Testis (tissue), 3 donors: ENCODE measurements around the gene CACNA1E. TPM values are rescaled to one million over a fixed set of nuclear protein-coding genes. Genes with fewer than 3 reads are reported as not detected.

ENCODE experiments used
- DNase-seq: peaks from one replicate; pipeline ENCODE4 v3.0.0-alpha.2; 2019
- H3K27ac ChIP-seq, 2 donors: fragments of 200-600 bp; sonication (generic); one replicate each; pipeline ENCODE4 v1.5.1; 2019
- H3K27me3 ChIP-seq: fragments of 200-600 bp; sonication (generic); one replicate; pipeline ENCODE4 v1.5.1; 2019
- H3K36me3 ChIP-seq: fragments of 200-600 bp; sonication (generic); one replicate; pipeline ENCODE4 v1.5.1; 2017; ENCODE audit warnings: low read depth; ENCODE audit errors: missing control alignments
- H3K4me1 ChIP-seq: fragments of 200-600 bp; sonication (generic); one replicate; pipeline ENCODE4 v1.5.1; 2019
- H3K4me3 ChIP-seq, 2 donors: fragments of 200-600 bp; sonication (generic); one replicate each; pipeline ENCODE4 v1.5.1; 2017 to 2019
- H3K9me3 ChIP-seq: fragments of 200-600 bp; sonication (generic); one replicate; pipeline ENCODE4 v1.5.1; 2017
- CTCF ChIP-seq, 3 experiments: fragments of 450-650 bp in 2 of 3; fragments of 200-600 bp in 1 of 3; sonication (generic) in 1 of 3; IDR thresholded peaks; one replicate each; pipeline ENCODE4 v1.5.1; 2016 to 2019; ENCODE audit warnings: antibody characterized with exemption in 3 of 3, mild to moderate bottlenecking in 2 of 3, moderate library complexity in 1 of 3
- POLR2A ChIP-seq: fragments of 450-650 bp; IDR thresholded peaks from one replicate; pipeline ENCODE4 v1.6.1; 2017; ENCODE audit warnings: antibody characterized with exemption, mild to moderate bottlenecking, moderate library complexity
- WGBS, 2 donors: methylation state at CpG; one replicate each; pipeline ENCODE4 v1.1.5; 2018; 5-methylcytosine and 5-hydroxymethylcytosine counted together
- intact Hi-C: fragments of 100-400 bp; cut with DNase I; formaldehyde crosslinking; loops from one replicate; pipeline ENCODE4 v1.15.1; 2023; ENCODE audit warnings: low total_unique reads
- polyA plus RNA-seq: library from polyadenylated mRNA; stranded (reverse); fragments of 350-450 nt; fragmentation: Illumina TruSeq; extraction: RNeasy Lipid Tissue Mini Kit (QIAGEN cat#74804); gene quantifications from one replicate; pipeline ENCODE4 v1.2.3, GENCODE V29; 2014; ENCODE audit warnings: low read depth, low replicate concordance; ENCODE audit not compliant: insufficient read depth
- total RNA-seq, 2 donors: library from RNA; depleted of rRNA; stranded (reverse); fragments of >200 nt; gene quantifications; one replicate each; pipeline ENCODE4 v1.2.3, GENCODE V29; 2016

Gene CACNA1E
- total and polyA plus RNA-seq, 3 donors from 2014 or later: 2.4 to 12.6 (median 9.1) TPM

DNA sequence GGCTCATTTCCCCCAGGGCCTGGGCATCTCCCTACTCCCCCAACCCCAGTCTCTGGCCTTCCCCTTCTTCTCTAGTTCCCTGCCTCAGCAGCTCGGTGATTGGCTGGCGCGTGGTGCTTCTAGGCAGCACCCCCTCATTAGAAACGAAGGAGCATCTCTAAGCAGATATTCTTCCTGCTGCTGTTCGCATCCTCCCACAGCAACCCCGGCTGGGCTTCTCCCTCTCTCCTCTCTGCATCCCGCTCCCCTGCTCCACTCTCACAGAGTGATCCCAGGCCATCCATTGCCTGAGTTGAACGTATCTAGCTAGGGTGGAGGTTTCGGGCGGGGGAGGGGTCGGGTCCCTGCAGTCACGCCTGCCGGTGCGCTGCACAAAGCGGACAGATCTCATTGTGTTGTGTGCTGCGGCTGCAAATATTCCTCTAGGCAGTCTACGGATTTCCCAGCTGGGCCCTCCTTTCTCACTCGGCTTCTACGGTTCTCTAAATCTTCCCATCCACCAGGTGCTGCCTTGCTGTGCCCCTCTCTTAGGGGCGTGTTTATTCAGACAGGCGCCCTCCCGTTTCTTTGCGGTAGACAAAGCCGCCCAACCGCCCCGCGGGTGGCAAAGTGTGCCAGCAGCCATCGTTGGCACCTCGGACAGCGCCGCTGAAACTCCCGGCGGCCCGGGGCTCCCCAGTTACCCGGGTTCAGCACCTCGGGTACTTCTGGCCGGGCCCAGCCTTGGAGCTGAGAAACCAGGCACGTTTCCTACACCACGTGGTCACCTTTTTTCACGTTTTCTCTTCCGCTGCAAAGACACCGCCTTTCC lies 2.2 kb downstream of the CACNA1E start:
- peak overlapping the region in 1 of 2 donors; percentile 34 for H3K4me3 ChIP-seq
- WGBS, 2 donors: 2 to 5% methylated on average over 25 to 42 of the region's 42 CpGs
- intact Hi-C loops: no loop called here
- peaks cover 6% of the 10 kb centered on the region for H3K4me1 ChIP-seq
- DNase-seq: peak; percentile 24
- no peak overlapping the region for H3K27ac ChIP-seq
- H3K27me3 ChIP-seq: no peaks in the 10 kb centered on the region
- no peaks in the 10 kb centered on the region for H3K36me3 ChIP-seq
- no peaks in the 10 kb centered on the region for H3K9me3 ChIP-seq
- TF ChIP-seq CTCF (IDR thresholded peaks at IDR 0.05) (no peak), POLR2A (no peak)

GRCh38 chr1:181486098-181486420 lies 2.7 kb downstream of the CACNA1E start:
- TF ChIP-seq CTCF (IDR thresholded peaks at IDR 0.05): no peak
- TF ChIP-seq POLR2A: no peak
- Histone ChIP-seq H3K36me3 (no peaks in the 10 kb centered on the region), H3K4me1 (peaks cover 6% of the 10 kb centered on the region), H3K27ac (no peak overlapping the region), H3K27me3 (no peaks in the 10 kb centered on the region), H3K9me3 (no peaks in the 10 kb centered on the region), H3K4me3 (peak overlapping the region in 1 of 2 donors; percentile 34)
- 4 to 6% methylated on average over 8 of the region's 8 CpGs for WGBS, 2 donors
- no peak for DNase-seq
- intact Hi-C loops: no loop called here

GRCh38 chr1:181488866-181489265 lies 5.5 kb downstream of the CACNA1E start:
- 53 to 74% methylated on average over 1 of the region's 1 CpG for WGBS, 2 donors
- Histone ChIP-seq H3K27me3 (no peaks in the 10 kb centered on the region), H3K36me3 (no peaks in the 10 kb centered on the region), H3K4me1 (no peaks in the 10 kb centered on the region), H3K4me3 (no peak overlapping the region), H3K9me3 (no peaks in the 10 kb centered on the region), H3K27ac (no peak overlapping the region)
- DNase-seq: no peak
- intact Hi-C loops: no loop called here
- TF ChIP-seq POLR2A: no peak
- no peak for TF ChIP-seq CTCF (IDR thresholded peaks at IDR 0.05)

GRCh38 chr1:181490276-181490675 lies 7.0 kb downstream of the CACNA1E start:
- no peak for DNase-seq
- H3K27ac ChIP-seq: no peak overlapping the region
- no peak overlapping the region for H3K4me3 ChIP-seq
- WGBS, 2 donors: 66 to 80% methylated on average over 2 of the region's 2 CpGs
- H3K4me1 ChIP-seq: no peaks in the 10 kb centered on the region
- TF ChIP-seq CTCF (IDR thresholded peaks at IDR 0.05) (no peak), POLR2A (no peak)
- no peaks in the 10 kb centered on the region for H3K27me3 ChIP-seq
- H3K9me3 ChIP-seq: no peaks in the 10 kb centered on the region
- H3K36me3 ChIP-seq: no peaks in the 10 kb centered on the region
- intact Hi-C loops: no loop called here
